H1 (cell line): ENCODE results near the gene ARID5B.

ENCODE experiments used
- CREB1 ChIP-seq: IDR thresholded peaks from 2 replicates; pipeline ENCODE4 v1.6.1; 2012; ENCODE audit warnings: inconsistent platforms
- CTCF ChIP-seq, 3 experiments: IDR thresholded peaks; 1 replicate in 2 of 3; 2 replicates in 1 of 3; pipeline versions ENCODE4 v1.5.1 to v1.6.1; 2011; ENCODE audit warnings: low read length in 3 of 3, mild to moderate bottlenecking in 3 of 3, inconsistent platforms in 2 of 3, low read depth in 1 of 3, moderate library complexity in 1 of 3; ENCODE audit not compliant: insufficient read depth in 1 of 3; ENCODE audit errors: control extremely low read depth in 1 of 3
- EP300 ChIP-seq, 2 experiments: IDR thresholded peaks; 1 replicate in 1 of 2; 2 replicates in 1 of 2; pipeline ENCODE4 v1.6.1; 2011 to 2012; ENCODE audit warnings: low read depth in 2 of 2, low read length in 2 of 2, mild to moderate bottlenecking in 2 of 2, borderline replicate concordance in 1 of 2, inconsistent platforms in 1 of 2, moderate library complexity in 1 of 2
- EZH2 ChIP-seq: fragments of 200-600 bp; sonication (generic); IDR thresholded peaks from 2 replicates; pipeline ENCODE4 v1.7.1; 2012; ENCODE audit warnings: low read depth, mild to moderate bottlenecking, moderate library complexity, low read length, inconsistent platforms; ENCODE audit not compliant: severe bottlenecking
- GABPA ChIP-seq: IDR thresholded peaks from 2 replicates; pipeline ENCODE4 v1.6.1; 2011; ENCODE audit warnings: mild to moderate bottlenecking, low read length, moderate library complexity, borderline replicate concordance; ENCODE audit not compliant: insufficient read depth
- HDAC2 ChIP-seq, 2 experiments: fragments of 300-600 bp in 1 of 2; sonication (generic) in 1 of 2; IDR thresholded peaks; 2 replicates each; pipeline ENCODE4 v1.6.1; 2011 to 2012; ENCODE audit warnings: low read depth in 2 of 2, low read length in 2 of 2, mild to moderate bottlenecking in 2 of 2, moderate library complexity in 2 of 2, borderline replicate concordance in 1 of 2, inconsistent platforms in 1 of 2
- MAX ChIP-seq: IDR thresholded peaks from 2 replicates; pipeline ENCODE4 v1.6.1; 2012; ENCODE audit warnings: inconsistent platforms
- POLR2AphosphoS5 ChIP-seq: IDR thresholded peaks from 2 replicates; pipeline ENCODE4 v1.6.1; 2011; ENCODE audit warnings: low read depth, low read length
- RAD21 ChIP-seq, 2 experiments: IDR thresholded peaks in 1 of 2; conservative IDR thresholded peaks in 1 of 2; 2 replicates each; pipeline ENCODE4 v1.6.1; 2011; ENCODE audit warnings: low read depth in 2 of 2, low read length in 2 of 2, improper control_type of control experiment in 1 of 2, inconsistent platforms in 1 of 2, mild to moderate bottlenecking in 1 of 2, moderate library complexity in 1 of 2
- RBBP5 ChIP-seq: IDR thresholded peaks from 2 replicates; pipeline ENCODE4 v1.7.1; 2012; ENCODE audit warnings: low read depth, mild to moderate bottlenecking, inconsistent platforms, low read length, moderate library complexity, borderline replicate concordance
- RNF2 ChIP-seq: fragments of 200-900, 300-1000 bp; sonication (generic); IDR thresholded peaks from 2 replicates; pipeline ENCODE4 v1.7.1; 2016; ENCODE audit warnings: borderline replicate concordance, low read depth, mild to moderate bottlenecking, antibody characterized with exemption, low read length; ENCODE audit not compliant: poor library complexity, severe bottlenecking; ENCODE audit errors: missing control alignments
- SUZ12 ChIP-seq: fragments of 200-600 bp; sonication (generic); IDR thresholded peaks from 2 replicates; pipeline ENCODE4 v1.6.1; 2012; ENCODE audit warnings: mild to moderate bottlenecking, inconsistent platforms, low read length, moderate library complexity, mixed read lengths
- USF2 ChIP-seq: IDR thresholded peaks from 2 replicates; pipeline ENCODE4 v1.6.1; 2011; ENCODE audit warnings: low read length, improper control_type of control experiment
- YY1 ChIP-seq: IDR thresholded peaks from 2 replicates; pipeline ENCODE4 v1.6.1; 2011; ENCODE audit warnings: low read depth, mild to moderate bottlenecking, low read length

GRCh38 chr10:62047960-62048383 lies 146.5 kb downstream of the ARID5B start:
- TF ChIP-seq EZH2 (no peak), MAX (no peak), YY1 (no peak), POLR2AphosphoS5 (no peak), CTCF (IDR thresholded peaks at IDR 0.05; ENCODE audit: control extremely low read depth in 1 of 3, insufficient read depth in 1 of 3, low read depth in 1 of 3, low read length in 3 of 3) (no peak), RBBP5 (no peak), SUZ12 (no peak), CREB1 (no peak), USF2 (no peak), EP300 (IDR thresholded peaks at IDR 0.05; ENCODE audit: borderline replicate concordance in 1 of 2, low read depth in 2 of 2, low read length in 2 of 2) (no peak), GABPA (no peak), HDAC2 (IDR thresholded peaks at IDR 0.05; ENCODE audit: borderline replicate concordance in 1 of 2, low read depth in 2 of 2, low read length in 2 of 2) (no peak), RAD21 (IDR thresholded peaks at IDR 0.05 in 1 of 2, conservative IDR thresholded peaks at IDR 0.05 in 1 of 2; ENCODE audit: low read depth in 2 of 2, low read length in 2 of 2) (no peak), RNF2 (no peak)
